SU-DHL-6 (cell line): ENCODE measurements around the gene DYNAP.

Experiments used
- CTCF ChIP-seq: fragments of 200-600 bp; sonication (generic); IDR thresholded peaks from one replicate; pipeline ENCODE4 v1.5.1; 2017; ENCODE audit warnings: antibody characterized with exemption, mild to moderate bottlenecking, low read length, moderate library complexity; ENCODE audit not compliant: insufficient read depth, poor library complexity, severe bottlenecking
- EZH2phosphoT487 ChIP-seq: fragments of 200-600 bp; sonication (generic), shearing (Covaris generic); conservative IDR thresholded peaks from 2 replicates; pipeline ENCODE4 v1.6.1; 2018; ENCODE audit warnings: mild to moderate bottlenecking, antibody characterized with exemption, low read length, moderate library complexity, mixed read lengths

DNA sequence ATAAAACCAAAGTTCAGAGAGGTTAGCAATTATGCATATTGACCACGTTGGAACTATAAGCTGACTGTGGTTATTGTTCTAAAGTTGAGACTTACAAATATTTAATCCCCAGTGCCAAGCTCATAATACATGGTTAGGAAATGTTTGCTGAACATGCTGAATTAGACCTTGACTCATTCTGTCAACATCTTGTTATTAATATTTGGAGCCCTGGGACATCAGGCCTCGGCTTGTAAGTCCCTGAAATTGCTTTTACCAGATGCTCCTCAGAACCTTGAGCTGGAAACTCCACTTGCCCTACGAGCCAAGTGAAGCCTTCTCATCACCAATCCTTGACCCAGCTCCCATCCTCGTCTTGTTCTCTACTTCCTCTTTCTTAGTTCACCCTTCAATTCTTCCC is 21.2 kb downstream of the DYNAP start:
- no peak for TF ChIP-seq CTCF
- no peak for TF ChIP-seq EZH2phosphoT487
